Urothelium cell line (cell line): ENCODE results near the gene SGMS2.
A peak's percentile ranks its signal among the peaks of the same experiment; 100 is the strongest.

ENCODE experiments used
- DNase-seq: peaks from one replicate; pipeline ENCODE4 v3.0.0; 2011; ENCODE audit warnings: low spot score, mixed read lengths
- FAIRE-seq: peaks from 2 replicates; lab custom pipeline; 2011; peaks lifted over from hg19 to GRCh38; lab: Jason Lieb, UNC

Gene SGMS2

GRCh38 chr4:107863850-107864371 lies 39.2 kb downstream of the SGMS2 start:
- FAIRE-seq, result no peak

GRCh38 chr4:107866726-107867125 lies 42.0 kb downstream of the SGMS2 start:
- no peak for FAIRE-seq
- no peak for DNase-seq

More at GRCh38 chr4:107863850-107864371, 39.2 kb downstream of the SGMS2 start:
- peak; percentile 62 for DNase-seq

GRCh38 chr4:107870236-107870635 lies 45.5 kb downstream of the SGMS2 start:
- FAIRE-seq, result no peak
- no peak for DNase-seq

GRCh38 chr4:107870916-107871786 lies 46.4 kb downstream of the SGMS2 start:
- DNase-seq (no peak), FAIRE-seq (no peak)

- no peak for DNase-seq
- FAIRE-seq, result no peak
Observed at GRCh38 chr4:107874024-107874423, 49.3 kb downstream of the SGMS2 start.

GRCh38 chr4:107876099-107876498 lies 51.4 kb downstream of the SGMS2 start:
- FAIRE-seq, result no peak
- DNase-seq, result no peak

- DNase-seq (no peak), FAIRE-seq (no peak)
Observed at GRCh38 chr4:107877361-107877760, 52.6 kb downstream of the SGMS2 start.

- FAIRE-seq, result no peak
Observed at GRCh38 chr4:107885865-107886264, 61.1 kb downstream of the SGMS2 start.

GRCh38 chr4:107888237-107888636 lies 63.5 kb downstream of the SGMS2 start:
- FAIRE-seq, result no peak

More at GRCh38 chr4:107885865-107886264, 61.1 kb downstream of the SGMS2 start:
- no peak for DNase-seq

GRCh38 chr4:107890779-107891178 lies 66.0 kb downstream of the SGMS2 start:
- DNase-seq (no peak), FAIRE-seq (no peak)

More at GRCh38 chr4:107888237-107888636, 63.5 kb downstream of the SGMS2 start:
- no peak for DNase-seq

- DNase-seq (no peak), FAIRE-seq (no peak)
Observed at GRCh38 chr4:107891299-107891698, 66.6 kb downstream of the SGMS2 start.

GRCh38 chr4:107893171-107894137 lies 68.7 kb downstream of the SGMS2 start:
- DNase-seq, result no peak
- FAIRE-seq, result no peak

- FAIRE-seq (no peak), DNase-seq (no peak)
Observed at GRCh38 chr4:107894138-107894603, 69.4 kb downstream of the SGMS2 start.

- FAIRE-seq (no peak), DNase-seq (peak; percentile 82)
Observed at GRCh38 chr4:107896158-107896645, 71.5 kb downstream of the SGMS2 start.

GRCh38 chr4:107896646-107897045 lies 71.9 kb downstream of the SGMS2 start:
- DNase-seq (no peak), FAIRE-seq (no peak)

- no peak for DNase-seq
- no peak for FAIRE-seq
Observed at GRCh38 chr4:107897823-107898222, 73.1 kb downstream of the SGMS2 start.

GRCh38 chr4:107900067-107900466 lies 75.3 kb downstream of the SGMS2 start:
- DNase-seq, result no peak
- no peak for FAIRE-seq

GRCh38 chr4:107900508-107900907 lies 75.8 kb downstream of the SGMS2 start:
- FAIRE-seq (no peak), DNase-seq (no peak)

- FAIRE-seq (no peak), DNase-seq (no peak)
Observed at GRCh38 chr4:107901213-107901934, 76.6 kb downstream of the SGMS2 start.

GRCh38 chr4:107902715-107903114 lies 78.0 kb downstream of the SGMS2 start:
- FAIRE-seq (no peak), DNase-seq (no peak)
